MM.1S (cell line): ENCODE data around the gene ITSN2.

ENCODE experiments used
- CTCF ChIP-seq: fragments of 300-600 bp; sonication (generic); IDR thresholded peaks from 2 replicates; pipeline ENCODE4 v1.5.1; 2016; ENCODE audit warnings: antibody characterized with exemption, low read length, mixed read lengths
- EZH2 ChIP-seq: fragments of 300-600 bp; sonication (generic); optimal IDR thresholded peaks from 2 replicates; pipeline ENCODE3; 2017; ENCODE audit warnings: low read depth, mild to moderate bottlenecking, antibody characterized with exemption, low read length, mixed read lengths
- EZH2phosphoT487 ChIP-seq: fragments of 300-600 bp; sonication (generic); IDR thresholded peaks from 2 replicates; pipeline ENCODE4 v1.6.1; 2018; ENCODE audit warnings: antibody characterized with exemption, low read length

GRCh38 chr2:24190503-24190902 lies 169.8 kb downstream of the ITSN2 start:
- TF ChIP-seq CTCF (no peak), EZH2 (no peak), EZH2phosphoT487 (no peak)
